HL-60 (cell line): ENCODE data around the gene PSAP.

Source experiments
- POLR2AphosphoS5 ChIP-seq: IDR thresholded peaks from 2 replicates; pipeline ENCODE4 v1.6.1; 2012; ENCODE audit warnings: low read depth
- TF ChIP-seq, protein P1 (sequence below): IDR thresholded peaks from 2 replicates; pipeline ENCODE4 v1.6.1; 2012; ENCODE audit warnings: low read depth; ENCODE audit not compliant: insufficient replicate concordance
- TF ChIP-seq, protein P2 (sequence below): IDR thresholded peaks from one replicate; pipeline ENCODE4 v1.5.1; 2011; ENCODE audit warnings: low read length, control low read depth, inconsistent platforms; ENCODE audit not compliant: insufficient read depth

DNA sequence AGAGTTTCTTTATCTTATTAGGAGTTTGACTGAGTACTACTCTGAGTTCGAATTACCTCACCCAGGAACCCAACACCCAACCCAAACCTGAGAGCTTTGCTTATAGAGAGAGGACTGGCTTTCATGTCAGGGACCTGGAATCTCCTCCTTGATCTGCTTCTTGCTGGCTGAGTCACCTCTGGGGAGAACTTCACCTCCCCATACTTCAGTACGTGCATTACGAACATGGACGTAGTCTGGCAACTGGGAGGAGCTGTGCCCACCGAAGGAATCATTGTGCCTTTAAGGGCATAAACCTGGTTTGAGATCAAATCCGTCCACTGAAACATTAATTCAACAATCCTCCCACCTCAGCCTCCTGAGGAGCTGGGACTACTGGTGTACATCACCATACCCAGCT lies 12.2 kb upstream of the PSAP start:
- TF ChIP-seq, protein P1, sequence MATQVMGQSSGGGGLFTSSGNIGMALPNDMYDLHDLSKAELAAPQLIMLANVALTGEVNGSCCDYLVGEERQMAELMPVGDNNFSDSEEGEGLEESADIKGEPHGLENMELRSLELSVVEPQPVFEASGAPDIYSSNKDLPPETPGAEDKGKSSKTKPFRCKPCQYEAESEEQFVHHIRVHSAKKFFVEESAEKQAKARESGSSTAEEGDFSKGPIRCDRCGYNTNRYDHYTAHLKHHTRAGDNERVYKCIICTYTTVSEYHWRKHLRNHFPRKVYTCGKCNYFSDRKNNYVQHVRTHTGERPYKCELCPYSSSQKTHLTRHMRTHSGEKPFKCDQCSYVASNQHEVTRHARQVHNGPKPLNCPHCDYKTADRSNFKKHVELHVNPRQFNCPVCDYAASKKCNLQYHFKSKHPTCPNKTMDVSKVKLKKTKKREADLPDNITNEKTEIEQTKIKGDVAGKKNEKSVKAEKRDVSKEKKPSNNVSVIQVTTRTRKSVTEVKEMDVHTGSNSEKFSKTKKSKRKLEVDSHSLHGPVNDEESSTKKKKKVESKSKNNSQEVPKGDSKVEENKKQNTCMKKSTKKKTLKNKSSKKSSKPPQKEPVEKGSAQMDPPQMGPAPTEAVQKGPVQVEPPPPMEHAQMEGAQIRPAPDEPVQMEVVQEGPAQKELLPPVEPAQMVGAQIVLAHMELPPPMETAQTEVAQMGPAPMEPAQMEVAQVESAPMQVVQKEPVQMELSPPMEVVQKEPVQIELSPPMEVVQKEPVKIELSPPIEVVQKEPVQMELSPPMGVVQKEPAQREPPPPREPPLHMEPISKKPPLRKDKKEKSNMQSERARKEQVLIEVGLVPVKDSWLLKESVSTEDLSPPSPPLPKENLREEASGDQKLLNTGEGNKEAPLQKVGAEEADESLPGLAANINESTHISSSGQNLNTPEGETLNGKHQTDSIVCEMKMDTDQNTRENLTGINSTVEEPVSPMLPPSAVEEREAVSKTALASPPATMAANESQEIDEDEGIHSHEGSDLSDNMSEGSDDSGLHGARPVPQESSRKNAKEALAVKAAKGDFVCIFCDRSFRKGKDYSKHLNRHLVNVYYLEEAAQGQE = no peak
- TF ChIP-seq, protein P2, sequence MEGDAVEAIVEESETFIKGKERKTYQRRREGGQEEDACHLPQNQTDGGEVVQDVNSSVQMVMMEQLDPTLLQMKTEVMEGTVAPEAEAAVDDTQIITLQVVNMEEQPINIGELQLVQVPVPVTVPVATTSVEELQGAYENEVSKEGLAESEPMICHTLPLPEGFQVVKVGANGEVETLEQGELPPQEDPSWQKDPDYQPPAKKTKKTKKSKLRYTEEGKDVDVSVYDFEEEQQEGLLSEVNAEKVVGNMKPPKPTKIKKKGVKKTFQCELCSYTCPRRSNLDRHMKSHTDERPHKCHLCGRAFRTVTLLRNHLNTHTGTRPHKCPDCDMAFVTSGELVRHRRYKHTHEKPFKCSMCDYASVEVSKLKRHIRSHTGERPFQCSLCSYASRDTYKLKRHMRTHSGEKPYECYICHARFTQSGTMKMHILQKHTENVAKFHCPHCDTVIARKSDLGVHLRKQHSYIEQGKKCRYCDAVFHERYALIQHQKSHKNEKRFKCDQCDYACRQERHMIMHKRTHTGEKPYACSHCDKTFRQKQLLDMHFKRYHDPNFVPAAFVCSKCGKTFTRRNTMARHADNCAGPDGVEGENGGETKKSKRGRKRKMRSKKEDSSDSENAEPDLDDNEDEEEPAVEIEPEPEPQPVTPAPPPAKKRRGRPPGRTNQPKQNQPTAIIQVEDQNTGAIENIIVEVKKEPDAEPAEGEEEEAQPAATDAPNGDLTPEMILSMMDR = no peak
- TF ChIP-seq POLR2AphosphoS5 = no peak
